Prostate gland (tissue), 2 donors: ENCODE measurements around the gene TNKS1BP1. TPM values are rescaled to one million over a fixed set of nuclear protein-coding genes. Genes with fewer than 3 reads are reported as not detected.

ENCODE experiments used
- DNase-seq: peaks from one replicate; pipeline ENCODE4 v3.0.0-alpha.2; 2019; ENCODE audit warnings: low spot score
- H3K27ac ChIP-seq, 2 donors: fragments of 200-600 bp; sonication (generic); 2 replicates each; pipeline ENCODE4 v1.5.1; 2017 to 2019
- H3K27me3 ChIP-seq: fragments of 200-600 bp; sonication (generic); replicated peaks from 2 replicates; pipeline ENCODE4 v1.5.1; 2019; ENCODE audit not compliant: insufficient read depth
- H3K36me3 ChIP-seq, 2 donors: fragments of 200-600 bp; sonication (generic); 1 replicate in 1 of 2; 2 replicates in 1 of 2; pipeline versions ENCODE4 v1.5.1 to v1.8.1; 2017 to 2019
- H3K4me1 ChIP-seq: fragments of 200-600 bp; sonication (generic); replicated peaks from 2 replicates; pipeline ENCODE4 v1.5.1; 2019
- H3K4me3 ChIP-seq, 2 donors: fragments of 200-600 bp; sonication (generic); 2 replicates each; pipeline ENCODE4 v1.5.1; 2017 to 2019
- H3K9me3 ChIP-seq: fragments of 200-600 bp; sonication (generic); 2 replicates; pipeline ENCODE4 v1.5.1; 2017
- CTCF ChIP-seq, 4 experiments: fragments of 200-600 bp in 2 of 4; fragments of 450-650 bp in 2 of 4; sonication (generic) in 2 of 4; IDR thresholded peaks; 1 replicate in 3 of 4; 2 replicates in 1 of 4; pipeline ENCODE4 v1.5.1; 2016 to 2019; ENCODE audit warnings: antibody characterized with exemption in 4 of 4, mild to moderate bottlenecking in 2 of 4, moderate library complexity in 2 of 4
- POLR2A ChIP-seq: fragments of 450-650 bp; IDR thresholded peaks from one replicate; pipeline ENCODE4 v1.6.1; 2016; ENCODE audit warnings: antibody characterized with exemption, mild to moderate bottlenecking
- POLR2AphosphoS5 ChIP-seq: sonication (generic); formaldehyde crosslinking; IDR thresholded peaks from one replicate; pipeline ENCODE4 v1.6.1; 2017; ENCODE audit warnings: antibody characterized with exemption
- WGBS: methylation state at CpG from one replicate; pipeline ENCODE4 v1.1.5; 2018; 5-methylcytosine and 5-hydroxymethylcytosine counted together
- intact Hi-C: fragments of 100-400 bp; cut with DNase I; formaldehyde crosslinking; loops from one replicate; pipeline ENCODE4 v1.14.2; 2022
- total RNA-seq, 2 donors: library from RNA; depleted of rRNA; stranded (reverse); fragments of >200 nt; gene quantifications; one replicate each; pipeline ENCODE4 v1.1.0, GENCODE V29; 2016

TNKS1BP1 gene
- total RNA-seq, 2 donors from 2014 or later: 140 to 158 TPM

- Histone ChIP-seq H3K4me3 (no peak overlapping the region), H3K36me3 (no peaks in the 10 kb centered on the region), H3K27ac (no peak overlapping the region), H3K9me3 (no peaks in the 10 kb centered on the region), H3K4me1 (no peaks in the 10 kb centered on the region), H3K27me3 (no peaks in the 10 kb centered on the region)
- TF ChIP-seq POLR2A (no peak), POLR2AphosphoS5 (no peak), CTCF (IDR thresholded peaks at IDR 0.05) (no peak)
- intact Hi-C loops: no loop called here
- WGBS: 65% methylated on average over 1 of the region's 1 CpG
- no peak for DNase-seq
Observed at GRCh38 chr11:57274904-57275498, 49.8 kb downstream of the TNKS1BP1 start.

- Histone ChIP-seq H3K27me3 (no peaks in the 10 kb centered on the region), H3K36me3 (no peaks in the 10 kb centered on the region), H3K27ac (no peak overlapping the region), H3K9me3 (no peaks in the 10 kb centered on the region), H3K4me1 (peaks cover 4% of the 10 kb centered on the region), H3K4me3 (no peak overlapping the region)
- intact Hi-C loops: no loop called here
- no peak for DNase-seq
- TF ChIP-seq POLR2AphosphoS5 (no peak), POLR2A (no peak), CTCF (IDR thresholded peaks at IDR 0.05) (no peak)
- 83% methylated on average over 4 of the region's 4 CpGs for WGBS
Observed at GRCh38 chr11:57273448-57274058, 51.2 kb downstream of the TNKS1BP1 start.

GRCh38 chr11:57269571-57270021 is 55.2 kb downstream of the TNKS1BP1 start:
- Histone ChIP-seq H3K4me1 (peaks cover 4% of the 10 kb centered on the region), H3K27me3 (no peaks in the 10 kb centered on the region), H3K9me3 (no peaks in the 10 kb centered on the region), H3K36me3 (no peaks in the 10 kb centered on the region), H3K27ac (peak overlapping the region in 1 of 2 donors; percentile 13), H3K4me3 (no peak overlapping the region)
- TF ChIP-seq CTCF (IDR thresholded peaks at IDR 0.05) (no peak), POLR2AphosphoS5 (peak; percentile 68), POLR2A (no peak)
- peak; percentile 54 for DNase-seq
- 2% methylated on average over 3 of the region's 3 CpGs for WGBS
- intact Hi-C loops: no loop called here

- Histone ChIP-seq H3K27me3 (no peaks in the 10 kb centered on the region), H3K9me3 (no peaks in the 10 kb centered on the region), H3K36me3 (no peaks in the 10 kb centered on the region), H3K27ac (no peak overlapping the region), H3K4me3 (no peak overlapping the region), H3K4me1 (peaks cover 4% of the 10 kb centered on the region)
- intact Hi-C loops: no loop called here
- TF ChIP-seq CTCF (IDR thresholded peaks at IDR 0.05) (no peak), POLR2AphosphoS5 (no peak), POLR2A (no peak)
- DNase-seq: no peak
Observed at GRCh38 chr11:57266157-57266556, 58.6 kb downstream of the TNKS1BP1 start.

- Histone ChIP-seq H3K36me3 (no peaks in the 10 kb centered on the region), H3K27me3 (no peaks in the 10 kb centered on the region), H3K4me1 (no peaks in the 10 kb centered on the region), H3K9me3 (no peaks in the 10 kb centered on the region), H3K4me3 (no peak overlapping the region), H3K27ac (no peak overlapping the region)
- TF ChIP-seq CTCF (IDR thresholded peaks at IDR 0.05): no peak
- no peak for TF ChIP-seq POLR2AphosphoS5
- no peak for TF ChIP-seq POLR2A
- WGBS: 91% methylated on average over 7 of the region's 7 CpGs
- DNase-seq: no peak
- intact Hi-C loops: no loop called here
Observed at GRCh38 chr11:57263351-57263750, 61.4 kb downstream of the TNKS1BP1 start.
